GM19468 (cell line): ENCODE measurements around the gene HP1BP3.
"Not testable (repeated sequence)": the region's sequence is repeated elsewhere in the genome, so short reads cannot be mapped to it uniquely, and the experiment has no call there.

Experiments used
- ATAC-seq: cut with Tn5 transposase; IDR thresholded peaks from one replicate; pipeline ENCODE4 v1.9.1; 2021; ENCODE audit warnings: mild to moderate bottlenecking, moderate library complexity, moderate number of reproducible peaks; ENCODE audit not compliant: unreplicated experiment; ENCODE audit errors: extremely low read depth

Gene HP1BP3

GRCh38 chr1:20787029-20787839 is at the start of gene HP1BP3:
HP1BP3 (minus strand) TSS chr1:20787307; CDS start chr1:20780440, 6,867 bp downstream.
- ATAC-seq: peak; percentile 14

GRCh38 chr1:20836230-20836629 is 49.1 kb upstream of the HP1BP3 start:
- no peak for ATAC-seq

DNA sequence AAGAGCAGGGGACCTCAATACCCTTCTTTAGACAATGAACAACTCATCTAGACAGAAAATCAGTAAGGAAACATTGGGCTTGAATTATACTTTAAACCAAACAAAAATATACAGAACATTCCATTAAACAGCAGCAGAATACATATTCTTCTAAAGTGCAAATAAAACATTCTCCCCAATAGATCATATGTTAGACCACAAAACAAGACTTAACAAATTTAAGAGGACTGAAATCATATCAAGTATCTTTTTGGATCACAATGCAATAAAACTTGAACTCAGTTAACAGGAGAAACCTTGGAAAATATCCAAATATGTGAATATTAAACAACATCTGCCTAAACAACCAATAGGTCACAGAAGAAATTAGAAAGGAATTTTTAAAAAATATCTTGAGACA is 47.7 kb upstream of the HP1BP3 start:
- no peak for ATAC-seq

DNA sequence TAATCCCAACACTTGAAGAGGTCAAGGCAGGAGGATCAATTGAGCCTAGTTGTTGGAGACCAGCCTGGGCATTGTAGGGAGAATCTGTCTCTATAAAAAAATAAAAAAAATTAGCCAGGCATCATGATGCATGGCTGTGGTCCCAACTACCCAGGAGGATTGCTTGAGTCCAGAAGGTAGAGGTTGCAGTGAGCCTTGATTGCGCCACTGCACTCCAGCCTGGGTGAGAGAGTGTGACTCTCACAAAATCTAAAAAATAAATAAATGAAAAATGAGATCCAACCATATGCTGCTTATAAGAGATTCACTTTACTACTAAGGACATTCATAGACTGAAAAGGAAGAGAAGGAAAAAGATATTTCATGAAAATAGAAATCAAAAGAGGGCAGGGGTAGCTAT is 47.1 kb upstream of the HP1BP3 start:
- no peak for ATAC-seq

GRCh38 chr1:20830378-20830777 is 43.3 kb upstream of the HP1BP3 start:
- ATAC-seq: no peak

- no peak for ATAC-seq
These were observed 42.8 kb upstream of the HP1BP3 start for GRCh38 chr1:20829946-20830345.

- no peak for ATAC-seq
These were observed 42.4 kb upstream of the HP1BP3 start for GRCh38 chr1:20829531-20829930.

DNA sequence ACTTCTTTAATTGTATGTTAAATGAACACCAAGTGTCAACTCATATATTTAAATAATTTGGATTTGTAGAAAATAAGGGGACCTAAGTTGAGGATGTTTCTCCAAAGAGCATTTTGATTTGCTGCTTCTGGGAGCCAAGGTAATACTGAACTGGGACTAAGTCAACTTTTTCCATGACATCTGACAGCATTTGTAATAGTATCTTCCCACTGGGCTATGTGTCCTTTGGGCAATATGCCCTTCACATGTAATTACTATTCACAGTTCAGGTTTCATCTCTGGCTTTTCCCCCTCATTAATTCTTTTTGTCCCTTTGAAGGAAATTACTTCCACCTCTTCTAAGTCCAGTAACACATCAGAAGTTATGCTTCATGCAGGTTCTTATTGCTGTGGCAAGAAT is 36.7 kb upstream of the HP1BP3 start:
- ATAC-seq: no peak

GRCh38 chr1:20821466-20821865 is 34.4 kb upstream of the HP1BP3 start:
- ATAC-seq: no peak

DNA sequence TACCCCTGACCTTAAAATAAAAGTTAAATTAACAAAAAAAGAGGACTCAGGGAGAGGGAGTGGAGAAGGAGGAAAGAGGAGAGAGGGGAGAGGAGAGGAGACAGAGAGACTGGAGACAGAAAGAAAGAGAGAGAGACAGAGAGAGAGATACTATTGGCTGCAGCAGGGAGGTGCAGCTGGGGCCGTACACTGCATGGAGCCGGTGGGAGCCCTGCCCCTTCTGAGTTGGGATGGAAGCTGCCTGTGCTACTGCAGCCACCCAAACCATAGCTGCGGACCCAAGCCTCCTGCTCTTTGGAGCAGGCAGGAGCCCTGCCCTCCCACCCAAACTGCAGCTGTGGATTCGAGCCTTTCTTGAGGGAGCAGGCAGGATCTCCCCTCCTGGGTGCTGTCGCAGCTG is 32.7 kb upstream of the HP1BP3 start:
- ATAC-seq: no peak

DNA sequence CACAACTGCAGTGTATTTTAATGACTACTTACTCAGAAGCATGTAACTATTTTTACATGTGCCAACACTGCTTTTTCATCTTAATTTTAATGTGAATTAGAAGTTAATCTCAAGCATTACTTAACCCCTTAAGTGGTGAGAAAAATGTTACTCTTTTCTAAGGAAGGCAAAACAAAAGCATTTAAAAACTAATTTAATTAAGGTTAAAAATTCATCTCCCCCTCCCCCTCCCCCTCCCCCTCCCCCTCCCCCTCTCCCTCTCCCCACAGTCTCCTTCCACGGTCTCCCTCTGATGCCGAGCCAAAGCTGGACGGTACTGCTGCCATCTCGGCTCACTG is 27.4 kb upstream of the HP1BP3 start:
- ATAC-seq: no peak

DNA sequence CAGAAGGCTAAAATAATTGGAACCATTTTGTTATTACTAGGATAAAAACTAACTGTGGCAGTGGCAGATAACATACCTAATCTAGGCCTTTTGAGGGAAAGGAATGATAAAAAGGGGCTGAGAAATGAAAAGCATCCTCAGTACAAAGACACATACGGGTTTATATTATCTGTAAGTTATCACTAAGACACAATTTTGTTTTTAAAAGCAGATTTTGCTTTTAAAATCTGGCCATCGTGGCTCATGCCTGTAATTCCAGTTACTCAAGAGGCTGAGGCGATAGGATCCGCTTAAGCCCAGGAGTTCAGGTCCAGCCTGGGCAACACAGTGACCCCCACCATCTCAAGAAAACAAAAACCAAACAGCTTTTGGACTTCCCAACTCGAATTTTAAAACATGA is 24.8 kb upstream of the HP1BP3 start:
- ATAC-seq: no peak

DNA sequence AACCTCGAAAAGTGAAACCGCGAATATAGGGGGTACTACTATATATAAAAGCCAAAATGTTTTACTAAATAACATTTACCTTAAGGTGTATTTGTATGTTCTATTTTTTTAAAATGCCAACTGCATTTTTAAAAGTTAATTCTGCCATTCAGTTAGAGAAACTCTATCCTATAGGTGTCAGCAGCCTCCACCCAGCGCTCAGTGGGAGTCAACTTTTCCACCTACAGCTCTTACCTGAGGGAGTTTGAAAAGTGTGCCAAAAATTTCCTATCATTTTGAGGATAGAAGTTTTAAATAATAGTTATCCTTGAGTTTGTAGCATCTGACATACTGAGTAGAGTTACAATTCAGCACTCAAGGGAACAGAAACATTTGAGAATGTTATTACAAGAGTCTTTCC is 6.1 kb upstream of the HP1BP3 start:
- no peak for ATAC-seq

- no peak for ATAC-seq
These were observed 5.1 kb upstream of the HP1BP3 start for GRCh38 chr1:20792196-20792595.

- no peak for ATAC-seq
These were observed 3.7 kb upstream of the HP1BP3 start for GRCh38 chr1:20790785-20791184.

DNA sequence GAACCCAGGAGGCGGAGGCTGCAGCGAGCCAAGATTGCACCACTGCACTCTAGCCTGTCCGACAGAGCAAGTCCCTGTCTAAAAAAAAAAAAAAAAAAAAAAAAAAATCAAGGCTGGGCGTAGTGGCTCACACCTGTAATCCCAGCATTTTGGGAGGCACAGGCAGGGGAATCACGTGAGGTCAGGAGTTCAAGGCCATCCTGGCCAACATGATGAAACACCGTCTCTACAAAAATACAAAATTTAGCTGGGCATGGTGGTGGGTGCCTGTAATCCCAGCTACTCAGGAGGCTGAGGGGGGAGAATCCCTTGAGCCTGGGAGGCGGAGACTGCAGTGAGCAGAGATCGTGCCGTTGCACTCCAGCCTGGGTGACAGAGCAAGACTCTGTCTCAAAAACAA is 2.5 kb upstream of the HP1BP3 start:
- not testable (repeated sequence) for ATAC-seq

GRCh38 chr1:20787840-20788795 is 1.0 kb upstream of the HP1BP3 start:
- ATAC-seq: no peak

GRCh38 chr1:20786253-20787028 is 666 bp downstream of the HP1BP3 start:
- ATAC-seq: peak; percentile 65

- no peak for ATAC-seq
These were observed 1.2 kb downstream of the HP1BP3 start for GRCh38 chr1:20785907-20786252.

- ATAC-seq: no peak
These were observed 11.4 kb downstream of the HP1BP3 start for GRCh38 chr1:20775700-20776099.

- ATAC-seq: no peak
These were observed 15.3 kb downstream of the HP1BP3 start for GRCh38 chr1:20771780-20772179.
